Activated CD8-positive, alpha-beta memory T cell treated with anti-CD3 and anti-CD28 coated beads, Interleukin-2, amount 10 ng/mL, durations not matched to agents 7 days and 5 days (primary cell): ENCODE results near the gene TBC1D12. TPM values are rescaled to one million over a fixed set of nuclear protein-coding genes. Genes with fewer than 3 reads are reported as not detected.

ENCODE experiments used
- ATAC-seq: fragments of 150-1000 bp; cut with Tn5 transposase; one replicate; pipeline ENCODE4 v1.10.0; 2021; ENCODE audit warnings: moderate library complexity
- CTCF ChIA-PET: fragments of 350-600 bp; sonication (Branson Sonifier 250); formaldehyde crosslinking; loops from one replicate; lab custom pipeline; 2021; ENCODE audit warnings: antibody characterized with exemption; lab: Charles Lee
- DNase-seq: peaks from one replicate; pipeline ENCODE4 v3.0.0-alpha.2; 2020
- H3K27ac Mint-ChIP-seq: one replicate; pipeline ENCODE4 v1.8.0; 2021; ENCODE audit warnings: mild to moderate bottlenecking, mixed read lengths
- H3K27me3 Mint-ChIP-seq: one replicate; pipeline ENCODE4 v1.8.0; 2021; ENCODE audit warnings: mixed read lengths
- H3K36me3 Mint-ChIP-seq: one replicate; pipeline ENCODE4 v1.8.0; 2021; ENCODE audit warnings: mild to moderate bottlenecking, mixed read lengths
- H3K4me1 Mint-ChIP-seq: one replicate; pipeline ENCODE4 v1.8.0; 2021; ENCODE audit warnings: mixed read lengths
- H3K4me3 Mint-ChIP-seq: one replicate; pipeline ENCODE4 v1.8.0; 2021; ENCODE audit warnings: mild to moderate bottlenecking, moderate library complexity, mixed read lengths
- H3K9me3 Mint-ChIP-seq: one replicate; pipeline ENCODE4 v1.8.0; 2022; ENCODE audit warnings: low read depth, mixed read lengths
- total RNA-seq, 2 experiments: library from RNA; stranded (reverse); gene quantifications; one replicate each; pipeline ENCODE4 v1.2.3, GENCODE V29; 2021

The TBC1D12 gene
- under 1 TPM; 0.12 to 0.96 TPM for total RNA-seq

- Mint-ChIP-seq H3K4me1 (peaks cover 10% of the 10 kb centered on the region), H3K36me3 (no peaks in the 10 kb centered on the region), H3K4me3 (peak within 1 kb of the TSS; percentile 69), H3K27me3 (peaks cover 73% of the 10 kb centered on the region), H3K27ac (no peak within 1 kb of the TSS), H3K9me3 (no peaks in the 10 kb centered on the region)
- ATAC-seq: peak; percentile 77
- CTCF ChIA-PET: interaction anchor here (0.7 to 1.6 kb wide), 3 partner anchors 39 to 42 kb away, joined by 3 read pairs; partner anchors contain the start of gene NOC3L
- peak; percentile 49 for DNase-seq
Measured at GRCh38 chr10:94402204-94402842, at the start of gene TBC1D12. TBC1D12 (plus strand) TSS chr10:94402541; CDS start chr10:94402614, 73 bp downstream.

- CTCF ChIA-PET: interaction anchor here (0.8 to 2.2 kb wide), 4 partner anchors 9 to 33 kb away, joined by 3 to 12 read pairs (median 4); partner anchors contain the start of gene NOC3L
- DNase-seq (no peak), ATAC-seq (no peak)
- H3K9me3 Mint-ChIP-seq: no peaks in the 10 kb centered on the region
- no peak overlapping the region for H3K27ac Mint-ChIP-seq
- no peak overlapping the region for H3K4me3 Mint-ChIP-seq
- no peaks in the 10 kb centered on the region for H3K27me3 Mint-ChIP-seq
- peaks cover 18% of the 10 kb centered on the region for H3K4me1 Mint-ChIP-seq
- H3K36me3 Mint-ChIP-seq: peaks cover 40% of the 10 kb centered on the region
Measured at GRCh38 chr10:94353336-94353735, 49.0 kb upstream of the TBC1D12 start.

GRCh38 chr10:94355841-94356240, 46.5 kb upstream of the TBC1D12 start:
- Mint-ChIP-seq H3K27me3 (no peaks in the 10 kb centered on the region), H3K9me3 (no peaks in the 10 kb centered on the region), H3K4me3 (no peak overlapping the region), H3K27ac (no peak overlapping the region), H3K36me3 (peaks cover 45% of the 10 kb centered on the region), H3K4me1 (peaks cover 31% of the 10 kb centered on the region)
- CTCF ChIA-PET: interaction anchor here (0.9 to 1.8 kb wide), 3 partner anchors 35 to 88 kb away, joined by 3 to 7 read pairs (median 6); no protein-coding TSS in a partner anchor
- DNase-seq (no peak), ATAC-seq (no peak)

GRCh38 chr10:94357193-94357592, 45.1 kb upstream of the TBC1D12 start:
- Mint-ChIP-seq H3K9me3 (no peaks in the 10 kb centered on the region), H3K4me3 (no peak overlapping the region), H3K27me3 (no peaks in the 10 kb centered on the region), H3K27ac (peak overlapping the region; percentile 31), H3K4me1 (peaks cover 42% of the 10 kb centered on the region), H3K36me3 (peaks cover 38% of the 10 kb centered on the region)
- CTCF ChIA-PET: interaction anchor here (1.8 kb wide), 1 partner anchor 36 kb away, joined by 7 read pairs; no protein-coding TSS in a partner anchor
- DNase-seq: no peak
- no peak for ATAC-seq

GRCh38 chr10:94358480-94358879, 43.9 kb upstream of the TBC1D12 start:
- CTCF ChIA-PET: interaction anchor here (0.7 kb wide), 1 partner anchor 86 kb away, joined by 3 read pairs; no protein-coding TSS in a partner anchor
- H3K4me1 Mint-ChIP-seq: peaks cover 48% of the 10 kb centered on the region

GRCh38 chr10:94361171-94361794, 41.1 kb upstream of the TBC1D12 start:
- peaks cover 15% of the 10 kb centered on the region for H3K27me3 Mint-ChIP-seq
- no peaks in the 10 kb centered on the region for H3K9me3 Mint-ChIP-seq
- no peak for ATAC-seq
- H3K4me3 Mint-ChIP-seq: peak overlapping the region; percentile 95
- H3K27ac Mint-ChIP-seq: no peak overlapping the region
- no peak for DNase-seq
- H3K4me1 Mint-ChIP-seq: peaks cover 48% of the 10 kb centered on the region
- peaks cover 29% of the 10 kb centered on the region for H3K36me3 Mint-ChIP-seq
- CTCF ChIA-PET: no interaction called here

More at GRCh38 chr10:94358480-94358879, 43.9 kb upstream of the TBC1D12 start:
- no peaks in the 10 kb centered on the region for H3K9me3 Mint-ChIP-seq
- no peak overlapping the region for H3K4me3 Mint-ChIP-seq
- H3K36me3 Mint-ChIP-seq: peaks cover 35% of the 10 kb centered on the region
- no peak overlapping the region for H3K27ac Mint-ChIP-seq
- H3K27me3 Mint-ChIP-seq: no peaks in the 10 kb centered on the region
- ATAC-seq (no peak), DNase-seq (no peak)

GRCh38 chr10:94362360-94363250, 39.7 kb upstream of the TBC1D12 start, which contains the start of gene NOC3L:
NOC3L (minus strand) TSS chr10:94362939; CDS start chr10:94362838, 101 bp downstream.
- CTCF ChIA-PET: interaction anchor here (0.8 to 2.0 kb wide), 8 partner anchors 9 to 82 kb away, joined by 3 to 12 read pairs (median 3); no protein-coding TSS in a partner anchor
- peak; percentile 100 for ATAC-seq
- DNase-seq: peak; percentile 95
- Mint-ChIP-seq H3K4me1 (peaks cover 35% of the 10 kb centered on the region), H3K27ac (peak within 1 kb of the TSS; percentile 91), H3K4me3 (peak within 1 kb of the TSS; percentile 95), H3K9me3 (no peaks in the 10 kb centered on the region), H3K27me3 (peaks cover 15% of the 10 kb centered on the region), H3K36me3 (peaks cover 19% of the 10 kb centered on the region)

GRCh38 chr10:94363251-94363565, 39.1 kb upstream of the TBC1D12 start:
- Mint-ChIP-seq H3K9me3 (no peaks in the 10 kb centered on the region), H3K27ac (peak overlapping the region; percentile 91), H3K4me1 (peaks cover 30% of the 10 kb centered on the region), H3K27me3 (peaks cover 15% of the 10 kb centered on the region), H3K4me3 (peak overlapping the region; percentile 95), H3K36me3 (peaks cover 17% of the 10 kb centered on the region)
- ATAC-seq (no peak), DNase-seq (no peak)
- CTCF ChIA-PET: interaction anchor here (0.8 to 2.0 kb wide), 7 partner anchors 10 to 81 kb away, joined by 3 to 12 read pairs (median 3); no protein-coding TSS in a partner anchor

GRCh38 chr10:94364482-94364881, 37.9 kb upstream of the TBC1D12 start:
- DNase-seq: no peak
- Mint-ChIP-seq H3K4me1 (peaks cover 23% of the 10 kb centered on the region), H3K27ac (no peak overlapping the region), H3K9me3 (no peaks in the 10 kb centered on the region), H3K36me3 (peaks cover 9% of the 10 kb centered on the region), H3K4me3 (no peak overlapping the region), H3K27me3 (peaks cover 18% of the 10 kb centered on the region)
- no peak for ATAC-seq
- CTCF ChIA-PET: interaction anchor here (1.3 kb wide), 1 partner anchor 38 kb away, joined by 3 read pairs; no protein-coding TSS in a partner anchor

GRCh38 chr10:94366382-94366781, 36.0 kb upstream of the TBC1D12 start:
- peaks cover 3% of the 10 kb centered on the region for H3K36me3 Mint-ChIP-seq
- H3K4me3 Mint-ChIP-seq: no peak overlapping the region
- CTCF ChIA-PET: interaction anchor here (1.4 kb wide), 1 partner anchor 13 kb away, joined by 5 read pairs; no protein-coding TSS in a partner anchor
- H3K9me3 Mint-ChIP-seq: no peaks in the 10 kb centered on the region
- no peak for DNase-seq
- H3K27me3 Mint-ChIP-seq: peaks cover 23% of the 10 kb centered on the region
- ATAC-seq: no peak
- H3K27ac Mint-ChIP-seq: no peak overlapping the region
- peaks cover 11% of the 10 kb centered on the region for H3K4me1 Mint-ChIP-seq

GRCh38 chr10:94370501-94370900, 31.8 kb upstream of the TBC1D12 start:
- DNase-seq (no peak), ATAC-seq (no peak)
- no peak overlapping the region for H3K4me3 Mint-ChIP-seq
- no peak overlapping the region for H3K27ac Mint-ChIP-seq
- H3K36me3 Mint-ChIP-seq: no peaks in the 10 kb centered on the region
- CTCF ChIA-PET: interaction anchor here (1.3 kb wide), 1 partner anchor 73 kb away, joined by 3 read pairs; no protein-coding TSS in a partner anchor
- peaks cover 33% of the 10 kb centered on the region for H3K27me3 Mint-ChIP-seq
- H3K9me3 Mint-ChIP-seq: no peaks in the 10 kb centered on the region
- H3K4me1 Mint-ChIP-seq: no peaks in the 10 kb centered on the region

- H3K9me3 Mint-ChIP-seq: no peaks in the 10 kb centered on the region
- H3K4me1 Mint-ChIP-seq: no peaks in the 10 kb centered on the region
- ATAC-seq: no peak
- H3K27ac Mint-ChIP-seq: no peak overlapping the region
- no peak for DNase-seq
- no peak overlapping the region for H3K4me3 Mint-ChIP-seq
- no peaks in the 10 kb centered on the region for H3K36me3 Mint-ChIP-seq
- CTCF ChIA-PET: no interaction called here
- peaks cover 41% of the 10 kb centered on the region for H3K27me3 Mint-ChIP-seq
Measured at GRCh38 chr10:94375374-94375773, 27.0 kb upstream of the TBC1D12 start.
